ENCODE results near the gene POMGNT2. TPM values are rescaled to one million over a fixed set of nuclear protein-coding genes. Genes with fewer than 3 reads are reported as not detected.

POMGNT2 gene
- total RNA-seq, 1 experiment from 2014 or later: 10.1 TPM

GRCh38 chr3:43093974-43094373 lies 11.9 kb downstream of the POMGNT2 start:
- ChIA-PET CTCF (no interaction called here), POLR2A (no interaction called here)
- H3K27me3 ChIP-seq (ENCODE audit: control insufficient read depth, insufficient read depth, low read length): no peaks in the 10 kb centered on the region
- no peaks in the 10 kb centered on the region for H3K9me3 ChIP-seq (ENCODE audit: control insufficient read depth, insufficient read depth, low read depth, low read length)
- no peak overlapping the region for H3K4me3 ChIP-seq (ENCODE audit: low read depth in 2 of 2, low read length in 2 of 2)
- DNase-seq (ENCODE audit: low read depth, low spot score) (no peak), ATAC-seq (no peak)
- BruUV-seq (replicated peaks): no TSS peak
- intact Hi-C loops (cut with micrococcal nuclease; ENCODE audit: unreplicated experiment): no loop called here
- H3K36me3 ChIP-seq (ENCODE audit: control insufficient read depth, insufficient read depth, low read length): no peaks in the 10 kb centered on the region
- H3K4me1 ChIP-seq (ENCODE audit: control insufficient read depth, insufficient read depth, low read length): no peaks in the 10 kb centered on the region
- in situ Hi-C loops (cut with HindIII; ENCODE audit: low pct_unique_long_range_greater_than_20kb, low sequenced_read_pairs): no loop called here
- no peak for TF ChIP-seq REST (IDR thresholded peaks at IDR 0.05; ENCODE audit: insufficient read depth in 1 of 2, low read depth in 2 of 2, low read length in 1 of 2)
- no peak overlapping the region for H3K27ac ChIP-seq (ENCODE audit: low read length)

GRCh38 chr3:43093006-43093405 lies 12.9 kb downstream of the POMGNT2 start:
- CTCF ChIA-PET: no interaction called here
- DNase-seq (ENCODE audit: low read depth, low spot score) (no peak), ATAC-seq (no peak)
- no peak overlapping the region for H3K27ac ChIP-seq (ENCODE audit: low read length)
- no peaks in the 10 kb centered on the region for H3K4me1 ChIP-seq (ENCODE audit: control insufficient read depth, insufficient read depth, low read length)
- H3K4me3 ChIP-seq (ENCODE audit: low read depth in 2 of 2, low read length in 2 of 2): no peak overlapping the region
- BruUV-seq (replicated peaks): no TSS peak
- H3K27me3 ChIP-seq (ENCODE audit: control insufficient read depth, insufficient read depth, low read length): no peaks in the 10 kb centered on the region
- no peaks in the 10 kb centered on the region for H3K36me3 ChIP-seq (ENCODE audit: control insufficient read depth, insufficient read depth, low read length)
- POLR2A ChIA-PET: interaction anchor here (0.6 kb wide), 1 partner anchor 1125 kb away, joined by 4 read pairs; no protein-coding TSS in a partner anchor
- in situ Hi-C loops (cut with HindIII; ENCODE audit: low pct_unique_long_range_greater_than_20kb, low sequenced_read_pairs) (no loop called here), intact Hi-C loops (cut with micrococcal nuclease; ENCODE audit: unreplicated experiment) (no loop called here)
- no peaks in the 10 kb centered on the region for H3K9me3 ChIP-seq (ENCODE audit: control insufficient read depth, insufficient read depth, low read depth, low read length)
- TF ChIP-seq POLR2AphosphoS5 (IDR thresholded peaks at IDR 0.05; ENCODE audit: low read depth, low read length): no peak
- no peak for TF ChIP-seq CTCF (IDR thresholded peaks at IDR 0.05)
- no peak for TF ChIP-seq TCF7L2 (IDR thresholded peaks at IDR 0.05; ENCODE audit: low read depth, low read length)
- no peak for TF ChIP-seq REST (IDR thresholded peaks at IDR 0.05; ENCODE audit: insufficient read depth in 1 of 2, low read depth in 2 of 2, low read length in 1 of 2)

Data from Panc1 (cell line).